IPS-NIHi7 (cell line): ENCODE measurements around the gene SERAC1.

Source experiments
- DNase-seq: peaks from one replicate; pipeline ENCODE4 v3.0.0; 2012; ENCODE audit warnings: mixed read lengths; ENCODE audit errors: extremely low spot score

The SERAC1 gene

DNA sequence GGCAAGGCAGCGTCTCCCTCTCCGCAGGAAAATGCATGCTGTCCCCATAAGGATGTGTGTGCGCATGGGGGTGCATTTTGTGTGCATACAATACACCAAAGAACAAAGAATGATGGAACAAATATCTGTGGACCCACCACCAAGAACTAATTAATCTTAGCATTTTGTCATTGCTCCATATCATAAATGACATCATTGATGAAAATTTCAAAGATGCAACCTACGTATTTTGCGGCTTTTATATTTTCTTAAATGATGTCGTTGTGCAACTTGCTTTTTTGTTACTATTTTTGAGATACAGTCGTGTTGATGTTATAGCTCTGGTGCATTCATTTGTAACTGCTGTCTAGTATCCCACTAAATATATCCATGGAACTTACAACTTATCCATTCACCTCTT lies 89.7 kb downstream of the SERAC1 start:
- no peak for DNase-seq

GRCh38 chr6:158077676-158078075 lies 90.4 kb downstream of the SERAC1 start:
- DNase-seq: no peak

- no peak for DNase-seq
These were observed 91.5 kb downstream of the SERAC1 start for GRCh38 chr6:158076548-158076947.

GRCh38 chr6:158073776-158074175 lies 94.3 kb downstream of the SERAC1 start:
- no peak for DNase-seq

GRCh38 chr6:158072083-158072721 lies 95.9 kb downstream of the SERAC1 start:
- DNase-seq: peak; percentile 87

DNA sequence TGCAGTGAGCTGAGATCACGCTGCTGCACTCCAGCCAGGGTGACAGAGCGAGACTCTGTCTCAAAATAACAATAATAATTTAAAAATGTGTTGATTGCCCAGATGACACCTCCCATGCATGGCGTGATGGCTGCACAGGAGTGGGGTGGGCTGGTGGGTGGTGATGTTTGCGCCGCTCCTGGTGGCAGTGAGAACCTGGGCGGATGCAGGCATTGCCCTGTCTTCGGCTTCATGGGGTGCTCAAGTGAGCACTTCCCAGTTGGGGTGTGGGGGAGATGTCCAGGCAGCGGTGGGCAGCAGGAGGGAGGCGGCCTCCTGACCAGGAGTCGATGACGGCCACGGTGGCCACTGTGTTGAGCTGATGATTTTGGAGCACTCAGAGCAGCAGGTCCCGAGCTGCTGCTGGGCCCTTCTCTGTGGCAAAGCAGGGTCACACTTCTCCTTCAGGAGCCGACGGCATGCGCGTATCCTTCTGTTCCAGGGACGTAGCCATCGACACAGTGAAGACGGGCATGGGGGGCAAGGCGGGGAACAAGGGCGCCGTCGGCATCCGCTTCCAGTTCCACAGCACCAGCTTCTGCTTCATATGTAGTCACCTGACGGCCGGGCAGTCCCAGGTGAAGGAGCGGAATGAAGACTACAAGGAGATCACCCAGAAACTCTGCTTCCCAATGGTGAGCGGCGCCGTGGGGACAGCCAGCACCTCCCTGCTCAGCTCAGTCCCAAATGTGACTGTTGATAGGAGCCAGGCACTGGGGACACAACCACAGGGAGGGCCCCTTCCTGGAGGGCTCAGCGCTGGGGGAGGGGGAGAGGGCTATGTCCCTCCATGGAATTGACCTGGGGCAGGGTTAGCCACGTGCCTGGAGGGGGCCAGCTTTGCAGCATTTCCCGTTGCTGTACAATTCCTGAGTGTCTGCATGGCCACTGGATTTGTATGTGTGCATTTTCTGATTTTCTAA lies 96.7 kb downstream of the SERAC1 start:
- DNase-seq: no peak

DNA sequence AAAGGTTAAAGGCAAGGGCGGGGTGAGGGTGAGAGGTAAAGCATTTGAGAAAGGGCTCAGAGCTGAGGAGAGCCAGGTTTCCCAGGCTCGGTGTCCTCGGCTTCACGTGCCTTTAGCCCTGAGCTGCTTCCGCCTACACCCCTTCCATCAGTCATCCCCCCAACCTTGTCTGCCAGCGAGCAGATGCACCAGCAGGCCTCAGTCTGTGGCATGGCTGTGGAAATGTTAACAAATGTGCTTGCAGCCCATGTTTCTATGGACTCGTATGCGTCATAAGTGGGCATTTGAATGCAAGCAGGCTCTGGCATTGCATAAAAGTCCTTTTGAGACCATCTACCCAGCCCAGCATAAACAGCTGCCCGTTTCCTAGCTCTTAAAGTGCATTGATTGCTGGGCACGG lies 97.5 kb downstream of the SERAC1 start:
- no peak for DNase-seq

DNA sequence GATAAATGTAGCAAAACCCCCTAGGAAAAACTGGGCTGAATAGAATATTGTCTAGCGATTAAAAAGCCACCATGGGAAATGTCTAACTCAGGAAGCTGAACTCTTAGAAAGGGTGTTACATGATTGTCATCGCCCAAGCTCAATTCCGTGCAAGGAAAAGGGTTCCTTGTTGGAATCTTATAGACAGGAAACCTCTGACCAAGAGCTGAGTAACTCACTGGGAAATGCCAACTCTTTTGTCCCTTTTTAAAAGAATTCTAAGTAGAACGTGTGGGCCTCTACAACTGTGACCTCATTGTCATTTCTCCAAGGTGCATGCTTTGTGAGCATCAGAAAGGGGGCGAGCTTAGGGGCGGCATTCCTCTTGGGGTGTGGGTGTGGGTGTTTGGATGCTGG lies 98.3 kb downstream of the SERAC1 start:
- DNase-seq: no peak

DNA sequence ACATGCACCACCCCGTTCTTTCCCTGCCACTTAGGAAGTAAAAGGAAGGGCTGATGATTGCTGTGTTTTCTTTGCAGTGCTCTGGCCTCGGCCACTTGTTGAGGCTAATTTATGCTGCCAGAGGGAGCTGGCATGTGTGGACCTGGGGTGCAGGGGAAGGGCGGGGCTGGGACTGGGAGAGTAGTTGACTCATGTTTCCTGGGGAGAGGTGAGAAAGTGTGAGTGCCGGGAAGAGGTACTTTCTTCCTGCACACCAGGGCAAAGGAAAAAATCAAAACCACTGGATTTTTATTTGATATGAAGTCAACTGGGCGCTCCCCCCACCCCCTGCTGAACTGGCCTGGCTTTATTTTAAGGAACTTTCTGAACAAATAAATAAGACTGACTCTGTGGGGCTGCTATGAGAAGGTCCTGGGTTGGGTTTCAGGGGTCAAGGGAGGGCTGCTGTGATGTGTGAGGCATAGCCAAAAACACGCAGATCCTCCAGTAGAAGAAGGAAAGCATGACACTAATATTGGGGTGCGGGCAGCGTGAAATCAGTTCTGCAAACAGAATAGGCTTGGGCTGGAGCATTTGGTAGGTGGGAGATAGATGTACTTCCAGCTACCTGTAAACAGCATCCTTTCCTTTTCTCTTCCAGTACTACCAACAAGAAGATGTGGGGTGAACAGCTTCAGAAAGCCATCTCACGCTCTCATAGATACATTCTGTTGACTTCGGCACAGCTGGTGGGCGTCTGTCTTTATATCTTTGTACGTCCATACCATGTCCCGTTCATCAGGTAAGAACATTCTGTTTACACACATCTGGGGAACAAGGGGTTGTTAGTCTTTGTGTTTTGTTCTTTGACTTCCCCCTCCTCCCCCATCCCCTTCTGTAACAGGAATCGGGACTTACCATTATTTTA lies 98.9 kb downstream of the SERAC1 start:
- DNase-seq: peak; percentile 55

- DNase-seq: no peak
These were observed 99.7 kb downstream of the SERAC1 start for GRCh38 chr6:158068156-158068892.

DNA sequence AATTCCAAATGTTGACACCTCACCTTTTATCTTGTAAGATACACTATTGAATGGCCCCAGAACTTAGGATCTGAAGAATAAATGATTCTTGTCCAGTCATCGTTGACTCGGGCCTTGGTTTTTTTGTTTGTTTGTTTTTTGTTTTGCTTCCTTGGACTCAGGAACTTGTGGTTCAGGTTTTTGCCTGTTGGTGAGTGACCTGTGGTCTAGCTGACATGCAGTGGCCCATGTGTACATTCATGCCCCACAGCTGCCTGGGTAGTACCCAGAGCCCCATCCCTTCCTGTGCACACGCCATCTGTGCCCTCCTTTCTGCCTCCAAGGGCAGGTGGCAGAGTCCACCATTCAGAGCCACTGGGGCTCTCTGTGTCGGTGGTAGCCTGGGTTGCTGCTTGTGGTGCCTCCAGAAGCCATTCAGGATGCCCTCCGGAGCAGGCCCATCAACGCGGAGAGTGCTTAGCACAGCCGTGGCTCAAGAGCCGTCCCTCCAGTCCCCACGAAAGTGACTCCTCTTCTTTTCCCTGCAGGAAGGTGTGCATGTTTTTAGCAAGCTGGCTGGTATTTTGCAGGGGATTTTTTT lies 100.5 kb downstream of the SERAC1 start:
- DNase-seq: no peak

- no peak for DNase-seq
These were observed 101.8 kb downstream of the SERAC1 start for GRCh38 chr6:158066136-158066781.

DNA sequence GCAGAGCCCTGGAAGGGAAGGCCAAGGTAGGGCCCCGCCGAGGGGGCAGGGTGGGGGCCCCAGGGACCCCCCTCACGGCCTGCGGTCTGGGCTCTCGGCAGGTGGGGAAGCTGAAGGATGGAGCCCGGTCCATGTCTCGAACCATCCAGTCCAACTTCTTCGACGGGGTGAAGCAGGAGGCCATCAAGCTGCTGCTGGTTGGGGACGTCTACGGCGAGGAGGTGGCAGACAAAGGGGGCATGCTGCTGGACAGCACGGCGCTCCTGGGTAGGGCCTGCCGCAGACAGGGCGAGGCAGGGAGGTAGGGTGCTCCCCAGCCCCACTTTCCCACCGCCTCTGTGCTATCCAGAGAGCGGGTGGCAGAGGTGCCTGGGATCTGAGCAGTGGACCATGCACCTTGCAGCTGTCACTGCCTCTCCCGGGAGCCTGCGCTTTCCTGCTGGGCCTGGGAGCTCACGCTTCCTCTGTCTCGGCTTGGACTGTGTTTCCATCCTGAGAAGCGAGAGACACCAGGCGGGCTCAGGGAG lies 103.3 kb downstream of the SERAC1 start:
- DNase-seq: no peak

GRCh38 chr6:158063736-158064135 lies 104.3 kb downstream of the SERAC1 start:
- DNase-seq: no peak

- DNase-seq: no peak
These were observed 106.2 kb downstream of the SERAC1 start for GRCh38 chr6:158061709-158062461.

- DNase-seq: no peak
These were observed 106.7 kb downstream of the SERAC1 start for GRCh38 chr6:158061361-158061708.

- peak; percentile 45 for DNase-seq
These were observed 107.4 kb downstream of the SERAC1 start for GRCh38 chr6:158060455-158061360.
